Panc1 (cell line): ENCODE results near the gene UAP1L1.

Source experiments
- CTCF ChIP-seq: fragments of 450-650 bp; IDR thresholded peaks from 2 replicates; pipeline ENCODE4 v1.5.1; 2017; ENCODE audit warnings: mild to moderate bottlenecking
- POLR2AphosphoS5 ChIP-seq: IDR thresholded peaks from 2 replicates; pipeline ENCODE4 v1.6.1; 2012; ENCODE audit warnings: mild to moderate bottlenecking, low read depth, low read length, moderate library complexity
- REST ChIP-seq, 2 experiments: IDR thresholded peaks; 2 replicates each; pipeline ENCODE4 v1.6.1; 2011 to 2012; ENCODE audit warnings: low read depth in 2 of 2, control low read depth in 1 of 2, low read length in 1 of 2, mild to moderate bottlenecking in 1 of 2, moderate library complexity in 1 of 2; ENCODE audit not compliant: insufficient read depth in 1 of 2
- SIN3A ChIP-seq: IDR thresholded peaks from 2 replicates; pipeline ENCODE4 v1.6.1; 2012; ENCODE audit warnings: low read depth, mild to moderate bottlenecking, low read length, moderate library complexity, borderline replicate concordance; ENCODE audit not compliant: insufficient read depth
- TCF7L2 ChIP-seq: IDR thresholded peaks from 2 replicates; pipeline ENCODE4 v1.6.1; 2011; ENCODE audit warnings: mild to moderate bottlenecking, low read depth, low read length, inconsistent platforms

- TF ChIP-seq REST (IDR thresholded peaks at IDR 0.05; ENCODE audit: insufficient read depth in 1 of 2, low read depth in 2 of 2, low read length in 1 of 2) (no peak), CTCF (no peak), POLR2AphosphoS5 (no peak), SIN3A (no peak), TCF7L2 (no peak)
Measured at GRCh38 chr9:137115394-137116026, 38.2 kb downstream of the UAP1L1 start.
